ENCODE results near the gene AMOT.

DNA sequence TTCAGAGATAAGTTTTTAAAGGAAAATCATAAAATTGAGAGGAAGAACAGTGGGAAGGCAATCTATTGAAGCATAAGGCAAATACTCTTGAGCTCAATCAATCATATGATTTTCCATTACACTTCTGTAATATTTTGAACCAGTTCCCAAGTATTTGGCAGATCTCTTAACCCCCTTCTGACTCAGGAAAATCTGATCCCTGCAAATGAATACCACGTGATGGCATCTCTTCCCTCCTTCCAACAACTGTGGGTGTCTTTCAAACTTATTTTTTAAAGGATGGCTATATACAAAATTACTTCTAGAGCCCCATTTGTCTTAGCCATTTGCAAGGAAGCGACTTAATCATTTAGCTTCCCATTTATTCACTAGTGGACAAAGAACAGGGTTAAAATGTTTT, 41.9 kb downstream of the AMOT start:
- TF ChIP-seq, protein P1, sequence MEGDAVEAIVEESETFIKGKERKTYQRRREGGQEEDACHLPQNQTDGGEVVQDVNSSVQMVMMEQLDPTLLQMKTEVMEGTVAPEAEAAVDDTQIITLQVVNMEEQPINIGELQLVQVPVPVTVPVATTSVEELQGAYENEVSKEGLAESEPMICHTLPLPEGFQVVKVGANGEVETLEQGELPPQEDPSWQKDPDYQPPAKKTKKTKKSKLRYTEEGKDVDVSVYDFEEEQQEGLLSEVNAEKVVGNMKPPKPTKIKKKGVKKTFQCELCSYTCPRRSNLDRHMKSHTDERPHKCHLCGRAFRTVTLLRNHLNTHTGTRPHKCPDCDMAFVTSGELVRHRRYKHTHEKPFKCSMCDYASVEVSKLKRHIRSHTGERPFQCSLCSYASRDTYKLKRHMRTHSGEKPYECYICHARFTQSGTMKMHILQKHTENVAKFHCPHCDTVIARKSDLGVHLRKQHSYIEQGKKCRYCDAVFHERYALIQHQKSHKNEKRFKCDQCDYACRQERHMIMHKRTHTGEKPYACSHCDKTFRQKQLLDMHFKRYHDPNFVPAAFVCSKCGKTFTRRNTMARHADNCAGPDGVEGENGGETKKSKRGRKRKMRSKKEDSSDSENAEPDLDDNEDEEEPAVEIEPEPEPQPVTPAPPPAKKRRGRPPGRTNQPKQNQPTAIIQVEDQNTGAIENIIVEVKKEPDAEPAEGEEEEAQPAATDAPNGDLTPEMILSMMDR (IDR thresholded peaks at IDR 0.05), result no peak
- TF ChIP-seq EP300 (IDR thresholded peaks at IDR 0.05; ENCODE audit: borderline replicate concordance in 1 of 2, low read depth in 1 of 2, low read length in 1 of 2) (no peak), SIN3A (IDR thresholded peaks at IDR 0.05; ENCODE audit: borderline replicate concordance, low read depth, low read length) (no peak), NRF1 (IDR thresholded peaks at IDR 0.05; ENCODE audit: low read depth, low read length) (no peak), MEF2A (IDR thresholded peaks at IDR 0.05; ENCODE audit: borderline replicate concordance, low read depth) (no peak), ELF1 (IDR thresholded peaks at IDR 0.05) (no peak), GABPA (IDR thresholded peaks at IDR 0.05; ENCODE audit: low read depth) (no peak), EZH2phosphoT487 (IDR thresholded peaks at IDR 0.05; ENCODE audit: borderline replicate concordance, low read depth) (no peak), TAF1 (IDR thresholded peaks at IDR 0.05; ENCODE audit: borderline replicate concordance, low read depth, low read length) (no peak), POLR2AphosphoS5 (IDR thresholded peaks at IDR 0.05; ENCODE audit: low read depth, low read length) (no peak), RXRA (IDR thresholded peaks at IDR 0.05; ENCODE audit: borderline replicate concordance, low read depth) (no peak), RCOR1 (IDR thresholded peaks at IDR 0.05; ENCODE audit: low read length) (no peak)
- TF ChIP-seq, protein P2, sequence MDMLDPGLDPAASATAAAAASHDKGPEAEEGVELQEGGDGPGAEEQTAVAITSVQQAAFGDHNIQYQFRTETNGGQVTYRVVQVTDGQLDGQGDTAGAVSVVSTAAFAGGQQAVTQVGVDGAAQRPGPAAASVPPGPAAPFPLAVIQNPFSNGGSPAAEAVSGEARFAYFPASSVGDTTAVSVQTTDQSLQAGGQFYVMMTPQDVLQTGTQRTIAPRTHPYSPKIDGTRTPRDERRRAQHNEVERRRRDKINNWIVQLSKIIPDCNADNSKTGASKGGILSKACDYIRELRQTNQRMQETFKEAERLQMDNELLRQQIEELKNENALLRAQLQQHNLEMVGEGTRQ (IDR thresholded peaks at IDR 0.05; ENCODE audit: borderline replicate concordance, low read depth, low read length), result no peak
- TF ChIP-seq, protein P3, sequence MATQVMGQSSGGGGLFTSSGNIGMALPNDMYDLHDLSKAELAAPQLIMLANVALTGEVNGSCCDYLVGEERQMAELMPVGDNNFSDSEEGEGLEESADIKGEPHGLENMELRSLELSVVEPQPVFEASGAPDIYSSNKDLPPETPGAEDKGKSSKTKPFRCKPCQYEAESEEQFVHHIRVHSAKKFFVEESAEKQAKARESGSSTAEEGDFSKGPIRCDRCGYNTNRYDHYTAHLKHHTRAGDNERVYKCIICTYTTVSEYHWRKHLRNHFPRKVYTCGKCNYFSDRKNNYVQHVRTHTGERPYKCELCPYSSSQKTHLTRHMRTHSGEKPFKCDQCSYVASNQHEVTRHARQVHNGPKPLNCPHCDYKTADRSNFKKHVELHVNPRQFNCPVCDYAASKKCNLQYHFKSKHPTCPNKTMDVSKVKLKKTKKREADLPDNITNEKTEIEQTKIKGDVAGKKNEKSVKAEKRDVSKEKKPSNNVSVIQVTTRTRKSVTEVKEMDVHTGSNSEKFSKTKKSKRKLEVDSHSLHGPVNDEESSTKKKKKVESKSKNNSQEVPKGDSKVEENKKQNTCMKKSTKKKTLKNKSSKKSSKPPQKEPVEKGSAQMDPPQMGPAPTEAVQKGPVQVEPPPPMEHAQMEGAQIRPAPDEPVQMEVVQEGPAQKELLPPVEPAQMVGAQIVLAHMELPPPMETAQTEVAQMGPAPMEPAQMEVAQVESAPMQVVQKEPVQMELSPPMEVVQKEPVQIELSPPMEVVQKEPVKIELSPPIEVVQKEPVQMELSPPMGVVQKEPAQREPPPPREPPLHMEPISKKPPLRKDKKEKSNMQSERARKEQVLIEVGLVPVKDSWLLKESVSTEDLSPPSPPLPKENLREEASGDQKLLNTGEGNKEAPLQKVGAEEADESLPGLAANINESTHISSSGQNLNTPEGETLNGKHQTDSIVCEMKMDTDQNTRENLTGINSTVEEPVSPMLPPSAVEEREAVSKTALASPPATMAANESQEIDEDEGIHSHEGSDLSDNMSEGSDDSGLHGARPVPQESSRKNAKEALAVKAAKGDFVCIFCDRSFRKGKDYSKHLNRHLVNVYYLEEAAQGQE (IDR thresholded peaks at IDR 0.05; ENCODE audit: low read depth, low read length), result no peak
